GM18873 (cell line): ENCODE results near the gene CACNA1H.
"Not testable (repeated sequence)": the region's sequence is repeated elsewhere in the genome, so short reads cannot be mapped to it uniquely, and the experiment has no call there.

Experiments
- ATAC-seq: cut with Tn5 transposase; IDR thresholded peaks from one replicate; pipeline ENCODE4 v1.9.1; 2021; ENCODE audit warnings: mild to moderate bottlenecking, moderate library complexity, moderate number of reproducible peaks; ENCODE audit not compliant: unreplicated experiment, low FRiP score

Gene CACNA1H

DNA sequence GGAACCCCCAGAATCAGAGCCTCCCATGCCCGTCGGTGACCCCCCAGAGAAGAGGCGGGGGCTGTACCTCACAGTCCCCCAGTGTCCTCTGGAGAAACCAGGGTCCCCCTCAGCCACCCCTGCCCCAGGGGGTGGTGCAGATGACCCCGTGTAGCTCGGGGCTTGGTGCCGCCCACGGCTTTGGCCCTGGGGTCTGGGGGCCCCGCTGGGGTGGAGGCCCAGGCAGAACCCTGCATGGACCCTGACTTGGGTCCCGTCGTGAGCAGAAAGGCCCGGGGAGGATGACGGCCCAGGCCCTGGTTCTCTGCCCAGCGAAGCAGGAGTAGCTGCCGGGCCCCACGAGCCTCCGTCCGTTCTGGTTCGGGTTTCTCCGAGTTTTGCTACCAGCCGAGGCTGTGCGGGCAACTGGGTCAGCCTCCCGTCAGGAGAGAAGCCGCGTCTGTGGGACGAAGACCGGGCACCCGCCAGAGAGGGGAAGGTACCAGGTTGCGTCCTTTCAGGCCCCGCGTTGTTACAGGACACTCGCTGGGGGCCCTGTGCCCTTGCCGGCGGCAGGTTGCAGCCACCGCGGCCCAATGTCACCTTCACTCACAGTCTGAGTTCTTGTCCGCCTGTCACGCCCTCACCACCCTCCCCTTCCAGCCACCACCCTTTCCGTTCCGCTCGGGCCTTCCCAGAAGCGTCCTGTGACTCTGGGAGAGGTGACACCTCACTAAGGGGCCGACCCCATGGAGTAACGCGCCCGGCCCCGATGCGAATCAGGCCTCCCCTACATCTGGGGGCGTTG is 68.1 kb downstream of the CACNA1H start:
- no peak for ATAC-seq

DNA sequence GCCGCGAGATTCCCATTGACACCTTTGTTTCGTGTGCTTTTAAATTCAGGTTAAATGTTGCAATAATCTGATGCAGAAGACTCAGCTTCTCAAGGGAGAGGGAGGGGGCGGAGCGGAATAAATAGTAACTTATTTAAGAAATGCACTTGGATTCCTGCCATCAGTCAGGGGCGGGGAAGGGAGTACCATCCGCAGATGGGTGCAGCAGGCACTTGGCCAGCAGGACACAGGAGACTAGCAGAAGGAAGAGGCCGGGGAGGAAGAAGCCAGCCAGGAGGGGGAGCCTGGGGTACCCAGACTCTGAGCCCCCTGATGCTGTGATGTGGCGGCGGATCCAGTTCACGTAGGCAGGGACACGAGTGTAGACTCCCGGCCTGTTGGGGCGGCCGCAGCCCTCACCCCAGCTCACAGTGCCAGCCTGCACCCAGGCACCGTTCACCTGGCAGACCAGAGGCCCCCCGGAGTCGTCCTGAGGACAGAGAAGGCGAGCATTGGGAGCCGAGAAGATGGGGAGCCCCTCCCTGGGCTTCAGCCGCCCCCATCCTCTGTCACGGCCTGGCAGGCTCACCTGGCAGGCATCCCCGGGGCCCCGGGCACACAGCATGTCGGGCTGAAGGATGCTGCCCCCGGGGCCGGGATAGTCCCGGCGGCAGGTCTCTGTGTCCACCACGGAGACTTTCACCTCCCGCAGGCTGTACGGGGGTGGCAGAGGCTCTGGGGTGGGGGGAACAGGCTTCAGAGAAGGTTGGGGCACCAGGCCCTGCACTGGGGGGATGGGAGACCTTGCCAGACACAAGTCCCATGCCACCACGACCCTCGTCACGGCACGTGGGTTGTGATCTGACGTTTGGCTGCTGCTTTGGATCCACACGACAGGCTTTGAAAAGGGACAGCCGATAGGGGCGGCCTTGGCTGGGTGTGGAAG is 69.0 kb downstream of the CACNA1H start:
- no peak for ATAC-seq

DNA sequence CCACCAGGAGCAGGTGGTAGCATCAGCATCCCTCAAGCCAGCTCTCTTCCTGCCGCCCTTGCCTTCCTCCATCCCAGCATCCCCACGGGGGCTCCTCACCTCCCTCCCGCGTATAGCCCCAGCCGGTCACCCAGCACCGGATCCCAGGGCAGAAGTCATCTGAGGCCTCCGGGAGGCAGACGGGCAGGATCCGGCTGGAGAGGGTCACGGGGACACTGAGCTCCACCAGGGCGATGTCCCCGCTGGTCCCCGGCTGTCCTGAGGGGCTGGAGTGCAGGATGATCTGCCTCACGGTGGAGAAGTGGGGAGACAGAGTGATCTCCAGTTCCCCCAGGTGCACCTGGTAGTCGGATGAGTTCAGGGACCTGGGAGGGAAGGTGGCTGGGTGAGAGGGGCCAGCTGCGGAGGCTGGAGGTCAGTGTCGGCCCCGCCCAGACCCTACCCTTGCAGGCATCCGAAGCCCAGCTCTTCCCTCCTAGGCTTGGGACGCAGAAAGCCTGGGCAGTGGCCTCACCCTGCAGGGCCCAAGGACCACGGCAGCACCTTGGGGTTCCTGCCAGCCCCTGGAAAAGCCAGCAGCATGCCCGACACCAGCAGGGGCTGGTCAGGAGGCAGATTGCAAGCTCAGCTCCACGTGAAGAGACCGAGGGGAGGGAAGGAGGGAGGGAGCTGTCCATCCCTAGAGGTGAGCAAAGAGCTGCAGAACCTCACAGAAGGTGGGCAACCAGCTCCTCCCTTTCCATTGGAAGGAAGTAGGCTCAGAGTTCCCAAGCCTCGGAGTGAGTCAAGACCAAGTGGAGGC is 69.8 kb downstream of the CACNA1H start:
- ATAC-seq, result no peak

DNA sequence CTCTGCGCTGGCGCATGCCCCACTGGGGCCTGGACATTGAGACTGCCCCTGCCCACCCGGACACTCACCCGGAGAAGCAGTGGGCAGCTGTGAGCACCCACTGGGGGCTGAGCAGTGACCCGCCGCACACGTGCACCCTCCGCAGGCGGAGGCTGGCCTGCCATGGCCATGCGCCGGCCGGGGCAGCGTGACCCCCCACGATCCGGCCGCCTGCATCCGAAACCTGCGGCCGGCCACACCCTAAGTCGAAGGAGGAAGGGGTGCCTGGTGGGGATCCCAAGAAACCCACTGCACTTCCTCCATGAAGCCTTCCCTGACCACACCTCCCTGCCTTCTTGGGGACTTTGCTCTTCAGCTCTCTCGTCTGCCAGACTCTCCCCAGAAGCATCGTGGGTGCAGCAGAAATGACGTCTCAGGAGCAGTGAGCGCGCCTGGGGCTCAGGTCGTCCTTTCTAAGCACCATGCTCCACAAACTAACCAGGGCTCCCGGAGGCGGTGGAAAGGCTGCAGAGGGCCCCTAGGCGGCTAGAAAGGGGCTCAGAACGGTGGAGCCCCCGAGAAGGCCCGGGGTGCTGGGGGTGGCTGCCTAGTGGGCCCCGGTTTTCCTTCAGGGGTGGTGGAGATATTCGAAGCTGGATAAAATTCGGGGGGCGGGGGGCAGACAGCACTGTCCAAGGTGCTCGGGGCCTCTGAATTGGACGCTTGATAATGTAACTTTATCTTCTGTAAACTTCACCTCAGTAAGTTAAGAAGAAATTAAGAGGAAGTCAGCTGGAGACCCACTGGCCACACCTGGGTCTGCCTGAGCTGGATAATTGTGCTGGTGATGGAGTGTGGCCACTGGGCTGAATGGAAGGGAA is 70.7 kb downstream of the CACNA1H start:
- no peak for ATAC-seq

DNA sequence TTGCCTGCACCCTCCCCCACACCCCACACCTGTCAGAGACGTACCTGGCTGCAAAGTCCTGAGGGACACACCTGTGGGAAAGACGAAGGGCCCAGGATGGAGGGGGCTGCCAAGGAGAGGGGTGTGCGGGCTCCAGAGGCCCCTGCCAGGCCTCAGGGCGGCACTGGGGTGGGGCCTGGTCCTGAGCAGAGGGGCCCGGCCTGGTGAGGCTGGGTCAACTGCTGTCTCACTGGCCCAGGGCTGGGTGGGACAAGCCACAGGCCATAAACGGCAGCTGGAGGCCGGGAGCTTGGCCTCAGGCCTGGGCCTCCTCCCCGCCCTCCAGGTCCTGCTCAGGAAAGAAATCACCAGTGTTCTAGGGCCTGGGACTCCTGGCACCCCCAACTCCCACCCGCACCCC is 71.7 kb downstream of the CACNA1H start:
- no peak for ATAC-seq

DNA sequence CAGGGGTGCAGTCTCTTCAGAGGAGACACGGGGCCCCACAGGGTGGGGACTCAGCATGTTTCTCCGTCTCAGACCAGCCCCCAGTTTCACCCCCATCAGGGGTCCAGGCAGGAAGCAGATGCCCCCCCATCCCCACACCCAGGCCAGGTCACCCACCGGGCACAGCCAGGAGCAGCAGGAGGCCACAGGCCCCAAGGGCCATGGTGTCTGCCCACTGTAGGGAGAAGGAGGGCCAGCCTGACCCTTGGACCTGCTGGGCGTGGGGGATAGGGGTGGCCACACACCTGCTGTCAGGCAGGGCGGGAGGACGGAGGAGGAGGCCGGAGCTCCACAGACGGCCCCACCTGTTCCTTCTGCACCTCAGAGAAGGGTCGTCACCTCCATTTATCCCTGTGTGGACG is 72.1 kb downstream of the CACNA1H start, which contains the start of gene TPSG1:
TSS of gene TPSG1 (minus strand) at position 218 of the 401 bp plus-strand sequence. CDS start at position 202, 16 bp downstream.
- ATAC-seq, result no peak

DNA sequence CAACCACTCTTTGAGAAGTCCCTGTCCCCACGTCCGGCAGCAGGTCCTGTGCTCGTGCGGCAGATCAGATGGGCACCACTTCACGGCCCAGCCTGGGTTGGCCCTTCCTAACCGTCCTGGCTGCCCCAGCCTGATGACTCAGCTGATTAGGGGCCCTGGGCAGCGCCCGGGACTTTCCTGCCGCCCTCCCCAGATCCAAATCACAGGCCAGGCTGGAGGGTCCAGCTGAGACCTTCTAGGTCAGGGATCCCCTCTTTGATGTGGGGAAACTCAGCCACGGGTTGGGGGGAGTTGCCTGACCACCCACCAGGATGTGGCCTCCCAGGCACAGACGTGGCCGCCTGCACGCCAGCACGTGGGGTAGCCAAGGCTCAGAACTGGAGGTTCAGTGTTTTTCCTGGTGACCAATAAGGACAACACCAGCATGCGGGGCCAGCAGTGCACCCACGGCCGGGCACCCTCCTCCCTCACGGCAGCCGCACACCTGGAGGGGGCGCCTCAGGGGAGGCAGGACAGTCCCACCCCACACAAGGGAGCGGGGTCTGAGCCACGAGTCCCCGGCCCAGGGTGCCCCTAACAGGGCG is 72.9 kb downstream of the CACNA1H start:
- not testable (repeated sequence) for ATAC-seq

DNA sequence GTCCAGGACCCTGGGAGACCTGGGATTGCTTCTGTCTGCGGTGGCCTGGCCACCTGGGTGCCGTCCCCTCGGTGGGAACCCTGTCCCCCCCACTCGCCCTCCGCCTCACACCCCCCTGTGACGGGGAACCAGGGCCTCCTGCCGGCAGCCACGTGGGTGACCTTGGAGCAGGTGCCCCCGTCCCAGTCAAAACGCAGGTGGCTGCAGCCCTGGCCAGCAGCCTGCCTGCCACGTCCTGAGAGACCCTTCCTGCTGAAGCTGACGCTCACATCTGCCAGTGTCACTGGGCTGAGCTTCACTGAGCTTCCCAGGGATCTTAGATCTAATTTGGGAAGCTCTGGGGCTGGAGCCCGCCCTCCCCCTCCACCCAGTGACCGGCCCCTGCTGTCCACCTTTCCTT is 73.8 kb downstream of the CACNA1H start:
- not testable (repeated sequence) for ATAC-seq

DNA sequence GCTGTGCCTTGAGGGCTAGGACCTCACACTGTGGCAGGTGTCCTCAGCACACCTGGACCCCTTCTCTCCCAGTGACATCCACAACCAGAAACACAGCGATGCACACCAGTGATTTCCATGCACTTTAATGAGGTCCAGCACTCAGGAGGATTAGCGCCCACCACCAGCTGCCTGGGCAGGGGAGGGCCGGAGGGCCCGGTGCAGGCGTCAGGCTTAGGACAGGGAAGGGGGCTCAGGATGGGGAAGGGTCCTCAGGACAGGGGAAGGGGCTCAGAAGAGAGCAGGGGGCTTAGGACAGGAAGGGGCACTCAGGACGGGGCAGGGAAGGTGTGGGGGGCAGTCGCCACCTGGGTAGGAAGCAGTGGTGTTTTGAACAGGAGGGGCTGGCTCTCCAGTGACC is 75.3 kb downstream of the CACNA1H start:
- not testable (repeated sequence) for ATAC-seq

DNA sequence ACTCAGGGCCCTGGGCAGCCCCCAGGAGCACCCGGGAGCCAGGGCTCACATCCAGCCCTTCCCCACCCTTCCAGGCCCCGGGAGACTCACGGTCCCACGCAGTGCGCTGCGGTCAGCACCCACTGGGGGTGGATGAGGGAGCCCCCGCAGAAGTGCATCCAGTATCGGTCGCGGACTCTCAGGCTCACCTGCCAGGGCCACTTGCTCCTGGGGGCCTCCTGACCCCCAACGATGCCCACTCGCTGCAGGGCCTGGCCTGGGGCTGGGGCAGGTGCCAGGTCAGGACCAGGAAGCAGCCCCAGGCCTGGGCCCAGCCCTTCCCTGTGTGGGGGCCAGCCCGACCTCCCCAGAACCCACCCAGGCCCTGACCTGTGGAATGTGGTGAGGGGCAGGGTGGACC is 76.6 kb downstream of the CACNA1H start:
- not testable (repeated sequence) for ATAC-seq

DNA sequence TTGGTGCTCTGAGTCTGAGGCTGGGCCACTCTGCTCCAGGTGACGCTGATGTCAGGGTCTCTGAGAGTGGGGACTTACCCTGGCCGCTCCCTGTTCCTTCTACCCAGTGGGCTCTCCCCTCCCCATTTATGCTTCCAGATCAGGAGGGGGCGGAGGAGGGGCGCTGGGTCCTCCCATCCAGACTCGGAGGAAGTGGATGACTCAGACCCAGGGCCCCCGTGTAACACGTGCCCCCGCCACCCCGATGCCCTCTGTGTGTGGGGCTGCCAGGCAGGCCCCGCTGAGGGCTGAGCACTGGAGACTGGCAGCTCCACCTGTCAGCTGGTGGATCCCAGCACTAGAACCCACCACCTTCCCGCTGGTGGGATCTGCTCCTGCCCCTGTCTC is 77.2 kb downstream of the CACNA1H start, which contains the start of gene TPSB2:
TSS of gene TPSB2 (minus strand) at position 101 of the 387 bp plus-strand sequence. CDS start 233 bp downstream, outside the sequence.
- not testable (repeated sequence) for ATAC-seq

DNA sequence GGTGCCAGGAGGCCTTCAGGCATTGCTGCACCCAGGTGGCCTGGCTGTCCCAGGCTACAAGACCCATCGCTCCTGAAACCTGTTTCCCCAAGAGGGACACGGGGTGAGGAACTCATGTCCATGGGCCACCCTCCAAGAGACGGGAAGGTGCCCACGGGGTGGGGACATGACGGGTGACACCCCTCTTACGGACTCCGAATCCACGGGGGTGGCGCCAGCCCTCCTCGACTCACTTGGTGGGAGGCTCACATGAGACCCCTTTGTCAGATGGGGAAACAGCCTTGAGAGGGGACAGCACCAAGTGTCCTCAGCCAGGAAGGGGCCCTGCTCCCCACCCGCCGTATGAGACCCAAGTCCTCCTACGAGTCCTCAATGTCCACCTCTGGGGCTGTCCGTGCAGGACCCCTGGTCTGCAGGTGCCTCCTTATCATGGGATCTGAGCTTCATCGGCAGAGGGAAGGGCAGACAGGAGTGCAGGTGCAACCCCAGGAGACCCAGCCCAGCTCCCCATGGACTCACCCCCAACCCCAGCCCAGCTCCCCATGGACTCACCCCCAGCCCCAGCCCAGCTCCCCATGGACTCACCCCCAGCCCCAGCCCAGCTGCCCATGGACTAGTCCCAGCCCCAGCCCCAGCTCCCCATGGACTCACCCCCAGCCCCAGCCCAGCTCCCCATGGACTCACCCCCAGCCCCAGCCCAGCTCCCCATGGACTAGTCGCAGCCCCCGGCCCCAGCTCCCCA is 77.7 kb downstream of the CACNA1H start:
- ATAC-seq, result not testable (repeated sequence)

DNA sequence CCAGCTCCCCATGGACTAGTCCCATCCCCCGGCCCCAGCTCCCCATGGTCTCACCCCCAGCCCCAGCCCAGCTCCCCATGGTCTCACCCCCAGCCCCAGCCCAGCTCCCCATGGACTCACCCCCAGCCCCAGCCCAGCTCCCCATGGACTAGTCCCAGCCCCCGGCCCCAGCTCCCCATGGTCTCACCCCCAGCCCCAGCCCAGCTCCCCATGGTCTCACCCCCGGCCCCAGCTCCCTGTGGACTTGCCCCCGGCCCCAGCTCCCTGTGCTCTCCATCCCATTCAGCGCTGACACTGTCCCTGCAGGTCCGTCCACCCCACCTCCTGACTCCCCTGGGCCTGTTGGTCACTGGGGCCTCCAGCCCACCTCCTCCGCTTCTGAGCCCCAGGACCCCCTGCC is 78.4 kb downstream of the CACNA1H start:
- not testable (repeated sequence) for ATAC-seq

DNA sequence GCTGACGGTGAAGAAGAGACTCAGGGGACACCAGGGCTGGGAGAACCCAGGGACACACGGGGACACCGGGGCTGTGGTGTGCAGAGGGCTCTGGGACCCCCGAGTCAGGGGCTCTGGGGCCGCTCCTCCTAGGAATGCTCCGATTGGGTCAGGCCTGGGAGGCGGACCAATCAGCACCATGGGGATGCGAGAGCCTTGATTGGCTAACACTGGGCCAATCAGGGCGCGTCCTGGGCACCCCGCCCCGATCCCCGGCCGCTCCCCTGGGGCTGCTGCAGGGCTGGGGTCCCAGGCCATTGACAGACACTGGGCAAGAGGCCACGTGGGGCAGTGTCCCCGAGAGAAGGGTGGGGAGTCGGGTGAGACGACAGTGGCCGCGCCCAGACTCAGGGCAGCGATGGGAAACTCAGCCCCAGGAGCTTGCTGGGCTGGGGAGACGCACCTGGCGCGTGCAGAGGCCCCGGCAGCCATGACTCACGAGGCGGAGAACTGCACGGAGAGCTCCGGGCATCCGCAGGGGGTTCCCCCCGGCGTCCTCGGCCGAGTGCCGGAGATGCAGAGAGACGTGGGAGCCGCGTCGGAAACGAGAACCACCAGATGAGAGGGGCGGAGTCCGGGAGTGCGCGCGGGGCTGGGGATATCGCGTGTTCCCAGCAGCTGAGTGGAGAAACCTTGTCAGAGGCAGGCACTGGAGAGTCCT is 79.3 kb downstream of the CACNA1H start:
- ATAC-seq, result not testable (repeated sequence)

DNA sequence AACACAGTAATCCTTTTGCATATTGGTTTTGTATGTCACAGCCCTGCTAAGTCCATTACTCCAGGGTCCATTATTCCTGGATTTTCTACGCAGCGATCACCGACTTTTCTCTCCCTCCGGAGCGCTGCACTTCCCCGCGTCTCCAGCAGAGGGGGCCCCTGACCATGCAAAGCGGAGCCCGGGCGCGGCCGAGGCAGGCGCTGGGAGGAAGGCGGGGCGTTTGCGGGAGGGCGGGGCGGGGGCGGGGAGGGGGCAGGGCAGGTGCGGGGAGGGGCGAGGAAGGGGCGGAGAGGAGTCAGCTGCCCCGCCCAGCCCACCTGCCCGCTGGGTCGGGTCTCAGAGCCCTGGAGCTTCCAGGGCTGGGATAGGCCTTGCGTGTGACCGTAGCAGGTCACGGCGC is 83.8 kb downstream of the CACNA1H start:
- ATAC-seq, result not testable (repeated sequence)

DNA sequence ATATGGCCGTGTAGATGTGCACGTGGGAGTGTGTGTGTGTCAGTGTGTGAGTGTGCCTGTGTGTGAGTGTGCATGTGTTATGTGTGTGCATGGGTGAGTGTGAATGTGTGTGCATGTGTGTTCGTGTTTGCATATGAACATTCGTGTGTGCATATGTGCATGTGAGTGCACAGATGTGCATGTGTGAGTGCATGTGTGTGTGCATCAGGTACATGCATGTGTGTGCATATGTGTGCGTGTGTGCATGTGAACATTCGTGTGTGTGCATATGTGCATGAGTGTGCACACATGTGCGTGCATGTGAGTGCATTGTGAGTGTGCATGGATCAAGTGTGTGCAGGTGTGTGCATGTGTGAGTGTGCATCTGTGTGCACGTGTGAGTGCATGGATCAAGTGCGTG is 85.1 kb downstream of the CACNA1H start:
- ATAC-seq, result no peak

DNA sequence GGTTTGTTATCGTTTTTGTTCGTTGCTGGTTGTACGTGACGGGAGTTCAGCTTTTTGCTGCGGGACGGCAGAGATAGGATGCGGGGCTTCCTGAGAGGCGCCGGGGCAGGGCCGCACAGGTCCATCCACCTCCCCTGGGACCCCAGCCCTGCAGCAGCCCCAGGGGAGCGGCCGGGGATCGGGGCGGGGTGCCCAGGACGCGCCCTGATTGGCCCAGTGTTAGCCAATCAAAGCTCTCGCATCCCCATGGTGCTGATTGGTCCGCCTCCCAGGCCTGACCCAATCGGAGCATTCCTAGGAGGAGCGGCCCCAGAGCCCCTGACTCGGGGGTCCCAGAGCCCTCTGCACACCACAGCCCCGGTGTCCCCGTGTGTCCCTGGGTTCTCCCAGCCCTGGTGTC is 86.0 kb downstream of the CACNA1H start:
- not testable (repeated sequence) for ATAC-seq

DNA sequence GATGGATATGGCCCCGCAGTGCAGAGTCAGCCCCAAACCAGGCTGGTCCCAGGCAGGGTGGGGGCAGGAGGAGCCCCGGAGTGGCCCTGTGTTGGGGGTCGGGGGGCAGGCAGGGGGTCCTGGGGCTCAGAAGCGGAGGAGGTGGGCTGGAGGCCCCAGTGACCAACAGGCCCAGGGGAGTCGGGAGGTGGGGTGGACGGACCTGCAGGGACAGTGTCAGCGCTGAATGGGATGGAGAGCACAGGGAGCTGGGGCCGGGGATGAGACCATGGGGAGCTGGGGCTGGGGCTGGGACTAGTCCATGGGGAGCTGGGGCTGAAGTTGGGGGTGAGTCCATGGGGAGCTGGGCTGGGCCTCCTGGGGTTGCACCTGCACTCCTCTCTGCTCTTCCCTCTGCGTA is 86.7 kb downstream of the CACNA1H start:
- not testable (repeated sequence) for ATAC-seq
